Left cardiac atrium (tissue), 4 donors: Measurements from ENCODE around the gene MAPK8IP2. TPM values are rescaled to one million over a fixed set of nuclear protein-coding genes. Genes with fewer than 3 reads are reported as not detected.

Experiments
- ATAC-seq, 2 donors: fragments of 200-7000 bp; cut with Tn5 transposase; one replicate each; pipeline ENCODE4 v1.9.1; 2020; ENCODE audit warnings: mild to moderate bottlenecking in 2 of 2, moderate library complexity in 2 of 2
- DNase-seq: peaks from one replicate; pipeline ENCODE4 v3.0.0-alpha.2; 2020
- intact Hi-C, 2 donors: fragments of 100-400 bp; cut with DNase I; formaldehyde crosslinking; loops; one replicate each; pipeline versions ENCODE4 v1.14.1 to v1.15.1; 2022 to 2023
- total RNA-seq, 2 donors: library from RNA; stranded (reverse); fragmentation: NEBNext Ultra II Directional; extraction: Animal tissue kit (Norgen Biotek cat#: 25700); gene quantifications; one replicate each; pipeline ENCODE4 v1.2.1, GENCODE V29; 2021
- donor health status: DM: no; HTN: yes; CAD: no.
- donor health status: DM: no; HTN: yes; CAD: no; lungs with severe emphysema.
- donor health status: DM: yes; HTN: yes; CAD: no.
- donor health status: Dilated cardiomyopathy.

Gene MAPK8IP2
- total RNA-seq, 2 donors from 2014 or later: 0.42 to 1.1 TPM

DNA sequence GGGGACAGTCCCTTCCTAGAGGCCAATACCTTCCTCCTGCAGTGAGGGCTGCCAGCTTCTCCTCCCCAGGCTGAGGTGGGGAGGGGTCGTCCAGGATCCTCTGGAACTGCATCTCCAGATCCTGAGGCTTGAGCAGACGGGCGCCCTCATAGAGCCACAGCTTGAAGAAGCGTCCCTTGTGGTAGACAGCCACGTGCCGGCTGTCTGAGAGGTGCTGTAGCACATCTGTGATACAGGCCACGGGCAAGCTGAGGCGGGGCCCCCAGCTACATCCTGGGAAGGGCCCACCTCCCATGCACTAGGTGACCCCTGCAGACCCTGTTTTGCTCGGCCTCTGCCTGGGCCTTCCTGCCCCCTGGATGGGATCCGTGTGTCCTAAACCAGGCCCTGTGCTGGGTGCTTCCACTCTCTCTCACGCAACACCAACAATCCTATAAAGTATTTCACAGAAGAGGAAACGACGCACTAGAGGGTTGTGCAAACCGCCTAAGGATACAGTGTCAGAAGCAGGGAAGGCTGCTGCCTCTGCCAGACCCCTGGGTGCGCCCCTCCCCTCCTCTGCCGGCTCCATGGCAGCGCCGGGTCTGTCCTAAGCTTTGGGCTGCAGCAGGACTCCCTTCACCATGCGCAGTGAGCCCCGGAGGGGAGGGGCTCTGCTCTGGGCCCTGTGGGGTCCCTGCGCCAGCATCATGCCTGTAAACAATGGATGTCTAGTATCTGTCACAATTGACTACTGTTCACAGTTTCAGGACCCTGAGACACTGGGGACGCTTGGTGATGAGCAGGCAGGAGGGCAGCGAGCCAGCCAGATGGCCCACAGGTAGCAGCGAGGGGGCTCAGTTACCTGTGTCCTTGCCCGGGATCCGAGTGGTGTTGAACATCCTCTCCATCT is 26.9 kb upstream of the MAPK8IP2 start:
- intact Hi-C loops: no loop called here
- ATAC-seq: no peak
- no peak for DNase-seq

DNA sequence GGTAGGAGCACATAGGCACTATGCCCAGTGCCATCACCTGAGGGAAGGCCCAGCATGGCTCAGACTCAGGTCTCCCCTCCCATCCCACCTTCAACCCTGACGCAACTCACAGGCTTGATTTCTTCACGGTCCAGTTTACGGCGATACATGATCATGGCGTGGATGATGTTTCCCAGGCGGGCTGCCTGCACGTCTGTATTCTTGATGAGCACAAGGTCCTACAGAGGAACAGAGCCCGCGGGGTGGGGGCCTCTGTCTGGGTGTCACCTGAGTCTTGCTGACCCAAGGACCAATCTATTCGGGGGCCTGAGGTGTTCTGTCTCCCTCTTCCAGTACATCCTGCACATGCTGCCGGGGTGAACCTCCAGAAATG is 26.2 kb upstream of the MAPK8IP2 start:
- intact Hi-C loops: no loop called here
- DNase-seq (no peak), ATAC-seq (no peak)

DNA sequence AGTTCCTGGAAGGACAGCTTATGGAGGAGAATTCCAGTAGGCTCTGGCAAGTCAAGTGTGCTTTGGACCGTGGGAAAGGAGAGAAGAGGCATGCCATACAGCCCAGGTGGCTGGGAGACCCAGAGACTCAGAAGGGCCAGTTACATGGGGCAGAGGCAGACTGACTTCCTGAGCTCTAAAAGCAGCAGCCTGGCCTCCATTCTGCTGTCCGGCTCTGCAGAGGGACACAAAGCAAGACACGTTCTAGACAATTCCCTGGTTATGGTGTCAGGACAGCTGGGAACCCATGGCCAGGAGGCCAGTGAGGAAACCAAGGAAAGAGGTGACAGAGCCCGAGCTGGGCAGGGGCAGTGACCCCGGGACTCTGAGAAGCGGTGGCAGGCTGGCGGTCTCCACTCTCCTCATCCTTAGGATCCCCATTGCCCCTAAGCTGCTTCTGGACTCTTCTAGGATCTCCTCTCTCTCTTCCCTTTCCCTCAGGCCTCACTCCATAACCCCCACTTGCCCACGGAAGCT is 25.1 kb upstream of the MAPK8IP2 start:
- no peak for DNase-seq
- intact Hi-C loops: no loop called here
- ATAC-seq: no peak

DNA sequence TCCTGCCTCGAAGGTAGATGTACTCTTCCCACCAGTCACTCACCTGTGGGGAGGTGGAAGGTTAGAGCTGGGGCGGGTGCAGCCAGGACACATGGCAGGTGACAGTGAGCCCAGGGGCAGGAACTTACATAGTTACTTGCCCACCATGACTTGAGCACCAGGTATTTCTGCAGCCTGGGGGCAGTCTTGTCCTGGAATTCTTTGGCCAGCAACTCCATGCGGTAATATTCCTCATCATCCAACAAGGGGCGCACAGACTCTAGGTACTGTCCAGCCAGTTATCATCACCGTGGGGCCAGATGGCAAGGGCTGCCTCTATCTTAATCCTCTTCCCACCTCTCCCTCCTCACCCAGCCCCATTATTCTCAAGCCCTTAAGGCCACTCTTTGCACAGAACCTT is 24.5 kb upstream of the MAPK8IP2 start:
- intact Hi-C loops: no loop called here
- ATAC-seq: no peak
- no peak for DNase-seq

DNA sequence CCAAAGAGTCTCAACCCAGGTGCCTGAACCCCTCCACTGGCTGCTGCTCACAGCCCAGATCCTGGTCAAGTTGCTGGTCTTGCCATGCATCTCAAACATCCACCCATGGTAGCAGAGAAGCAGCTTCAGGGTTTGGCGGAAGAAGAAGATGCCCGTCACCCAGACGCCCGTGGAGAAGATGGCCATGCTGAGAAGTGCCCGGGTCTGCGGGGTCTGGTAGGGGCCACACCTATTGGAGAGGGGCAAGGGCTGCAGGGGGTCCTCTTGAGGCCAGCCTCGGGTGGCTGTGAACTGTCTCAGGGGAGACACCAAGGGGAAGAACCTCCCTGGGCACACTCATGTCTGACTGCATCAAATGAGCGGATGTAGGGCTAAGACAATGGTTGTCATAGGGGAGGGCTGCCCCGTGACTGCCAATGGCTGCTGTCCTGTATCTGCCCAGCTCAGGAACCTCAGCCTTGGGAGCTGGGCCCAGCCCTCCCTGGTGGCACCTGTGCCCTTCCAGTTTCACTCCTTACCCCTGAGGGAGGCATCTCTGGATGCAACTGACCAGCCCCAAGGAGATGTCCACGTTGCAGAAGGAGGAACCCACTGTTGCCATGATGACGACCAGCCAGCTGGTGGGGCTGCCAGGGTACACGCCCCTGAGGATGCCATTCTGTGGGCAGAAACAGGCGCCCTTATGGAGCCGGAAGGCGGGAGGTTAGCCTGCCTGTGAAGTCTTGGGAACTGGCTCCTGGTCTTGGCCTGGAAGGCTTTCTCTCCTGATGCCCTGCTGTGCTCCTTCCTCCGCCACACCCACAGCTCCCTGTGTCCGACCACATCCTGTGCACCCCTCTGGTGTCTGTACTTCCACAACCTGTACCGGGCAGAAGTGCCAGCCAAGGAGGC is 23.5 kb upstream of the MAPK8IP2 start:
- ATAC-seq: no peak
- intact Hi-C loops: no loop called here
- DNase-seq: no peak

DNA sequence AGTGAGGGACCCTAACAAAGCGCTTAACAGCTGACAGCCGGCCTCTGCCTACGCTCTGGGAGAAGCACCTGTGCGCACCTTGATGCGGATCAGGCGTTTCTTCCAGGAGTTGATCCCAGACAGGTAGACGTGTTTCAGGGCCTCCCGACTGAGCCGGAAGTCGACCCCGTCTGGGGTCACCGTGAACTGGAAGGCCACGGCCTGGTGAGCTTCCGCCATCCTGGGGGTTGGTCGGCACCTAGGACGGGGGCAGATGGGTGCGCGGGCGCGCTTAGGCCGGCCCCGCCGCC is 23.0 kb upstream of the MAPK8IP2 start:
- ATAC-seq (no peak), DNase-seq (no peak)
- intact Hi-C loops: no loop called here

DNA sequence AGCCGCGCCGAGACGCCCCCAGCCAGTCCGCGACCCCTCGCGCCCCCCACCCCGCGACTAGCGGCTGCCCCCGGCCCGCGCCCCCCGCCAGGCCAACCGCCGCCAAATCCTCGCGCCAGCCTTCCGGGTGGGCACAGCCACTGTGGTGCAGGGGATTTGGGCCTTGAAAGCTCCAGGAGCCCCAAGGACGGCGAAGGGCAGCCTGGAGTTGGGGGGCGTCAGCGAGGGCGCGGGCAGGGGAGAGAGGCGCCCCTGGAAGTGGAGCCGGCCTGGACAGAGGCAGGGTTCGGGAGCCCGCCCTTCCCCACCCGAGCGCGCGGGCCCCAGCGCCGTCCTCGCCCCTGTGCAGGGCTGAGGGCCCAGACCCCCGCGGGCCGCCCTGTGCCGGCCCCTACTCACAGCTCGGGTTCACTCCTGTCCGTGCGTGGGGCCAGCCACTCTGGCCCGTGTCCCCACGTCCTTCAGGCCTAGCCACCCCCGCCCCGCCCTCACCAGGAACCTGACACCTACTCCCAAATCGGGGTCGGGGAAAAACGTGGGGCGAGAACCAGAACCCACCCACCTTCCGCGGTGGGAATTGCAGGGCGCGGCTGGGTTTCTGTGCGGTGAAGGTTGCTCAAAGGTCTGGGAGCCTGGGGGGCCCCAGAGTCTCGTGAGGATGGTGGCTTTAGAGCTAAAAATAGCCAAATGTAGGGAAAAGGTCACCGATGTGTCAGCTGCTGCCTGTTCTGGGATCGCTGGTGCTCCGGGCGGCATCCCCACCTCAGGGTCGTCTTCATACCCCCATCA is 22.4 kb upstream of the MAPK8IP2 start, which contains the start of gene CPT1B:
Gene CPT1B, minus strand, starts transcription at position 441 of the 789 bp plus-strand sequence. CDS start 512 bp downstream, outside the sequence.
- intact Hi-C loops: no loop called here
- DNase-seq (peak; percentile 64), ATAC-seq (peak in 1 of 2 donors; percentile 6)

DNA sequence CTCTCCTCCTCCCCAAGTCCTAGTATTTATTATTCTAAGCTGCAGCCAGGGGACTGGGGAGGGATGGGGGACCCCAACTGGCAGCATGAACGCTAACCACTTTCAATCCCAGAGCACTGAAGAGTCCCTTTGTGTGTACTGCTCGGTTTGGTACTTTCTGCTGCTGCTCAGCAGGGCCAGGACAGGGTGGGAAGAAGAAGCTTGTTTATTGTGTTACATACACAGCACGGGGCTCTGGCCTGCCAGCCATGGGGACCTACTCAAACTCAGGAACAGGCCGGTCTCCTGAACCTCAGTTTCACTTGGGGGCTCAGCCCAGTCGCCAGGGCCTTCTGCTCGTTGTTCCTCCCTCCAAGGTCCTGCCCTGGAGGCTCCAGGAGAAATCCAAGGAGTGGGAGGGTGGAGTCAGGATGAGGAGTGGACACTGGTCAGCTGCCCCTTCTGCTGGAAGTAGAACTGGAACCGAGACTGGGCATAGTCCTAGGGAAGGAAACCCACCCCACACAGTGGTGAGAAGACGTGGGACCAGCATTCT is 21.8 kb upstream of the MAPK8IP2 start:
- intact Hi-C loops: no loop called here
- no peak for ATAC-seq
- DNase-seq: no peak

DNA sequence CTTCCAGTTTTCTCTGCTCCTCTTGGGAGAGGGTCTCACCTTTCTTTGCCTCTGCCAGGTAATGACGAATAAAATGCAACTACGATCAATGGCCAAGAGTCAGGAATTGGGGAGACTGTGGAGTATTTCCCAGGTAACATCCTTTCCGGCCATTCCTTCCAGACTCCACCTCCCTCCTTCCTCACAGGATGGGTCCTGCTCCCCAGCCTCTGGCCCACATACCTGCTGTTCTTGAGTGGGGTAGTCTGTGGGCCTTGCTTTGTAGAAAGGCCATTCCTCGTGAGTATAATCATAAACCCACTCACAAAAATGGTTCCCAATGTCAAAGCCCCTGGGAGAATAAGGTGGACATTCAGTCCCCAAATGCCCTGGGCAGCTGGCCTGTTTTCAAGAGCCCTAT is 20.8 kb upstream of the MAPK8IP2 start:
- intact Hi-C loops: loop anchor here in 1 of 2 donors (5.0 kb wide), 1 partner anchor 43 kb away; no protein-coding TSS in a partner anchor
- ATAC-seq (no peak), DNase-seq (no peak)

DNA sequence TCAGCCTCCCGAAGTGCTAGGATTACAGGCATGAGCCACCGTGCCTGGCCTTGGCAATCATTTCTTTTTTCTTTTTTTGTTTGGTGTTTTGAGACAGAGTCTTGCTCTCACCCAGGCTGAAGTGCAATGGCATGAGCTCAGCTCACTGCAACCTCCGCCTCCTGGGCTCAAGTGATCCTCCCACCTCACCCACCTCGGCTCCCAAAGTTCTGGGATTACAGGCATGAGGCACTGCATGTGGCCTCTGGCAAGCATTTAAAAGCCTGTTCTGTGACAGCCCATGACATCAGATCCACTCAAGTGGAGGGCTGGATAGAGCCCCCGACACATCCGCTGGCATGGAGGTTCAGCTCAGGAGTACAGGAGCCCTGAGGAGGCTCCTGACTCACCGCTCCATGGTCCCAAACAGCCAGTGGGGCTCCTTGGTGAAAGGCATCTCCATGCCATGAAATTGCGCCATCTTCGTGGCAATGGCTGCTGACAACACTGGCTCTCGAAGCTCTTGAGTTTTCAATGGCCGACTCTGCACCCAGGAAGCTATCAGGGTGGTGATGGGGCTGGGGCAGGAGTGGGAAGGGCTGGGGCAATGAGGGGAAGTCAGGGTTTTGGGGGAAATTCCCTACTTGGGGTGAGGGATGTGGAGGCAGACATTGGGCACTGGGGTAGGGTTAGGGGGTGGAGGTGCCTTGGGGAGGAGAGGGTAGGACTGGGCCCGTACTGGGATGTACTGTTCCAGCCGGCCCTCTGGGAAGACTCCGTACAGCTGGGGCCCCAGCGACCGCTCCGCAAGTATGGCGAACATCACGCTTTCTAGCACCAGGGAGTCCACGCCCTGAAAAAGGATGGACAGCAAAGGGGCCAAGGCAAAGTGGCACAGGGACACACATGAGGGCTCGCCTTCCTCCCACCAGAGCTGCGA is 19.3 kb upstream of the MAPK8IP2 start:
- ATAC-seq (no peak), DNase-seq (no peak)
- intact Hi-C loops: loop anchor here in 1 of 2 donors (5.0 kb wide), 1 partner anchor 41 kb away; no protein-coding TSS in a partner anchor

DNA sequence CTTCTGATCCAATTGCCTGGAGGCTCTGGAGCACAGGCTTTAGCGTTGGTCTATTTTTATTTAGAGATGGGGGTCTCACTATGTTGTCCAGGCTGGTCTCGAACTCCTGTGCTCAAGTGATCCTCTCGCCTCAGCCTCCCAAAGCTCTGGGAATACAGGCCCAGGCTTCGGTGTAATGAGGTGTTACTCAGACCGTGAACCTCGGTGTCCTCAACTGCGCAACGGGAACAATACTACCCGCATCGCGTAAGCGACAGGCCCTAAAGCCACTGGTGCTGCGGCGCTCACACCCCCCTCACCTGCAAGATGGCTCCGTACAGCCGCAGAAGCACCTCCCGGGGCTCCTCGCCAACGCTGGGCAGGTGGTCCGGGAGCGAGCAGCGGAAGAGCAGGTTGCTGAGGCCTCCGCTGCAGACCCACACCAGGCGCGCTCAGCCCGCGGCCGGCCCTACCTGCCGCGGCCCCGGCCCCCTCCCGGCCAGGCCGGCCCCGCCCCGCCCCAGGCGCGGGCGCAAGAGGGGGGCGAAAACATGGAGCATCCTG is 18.6 kb upstream of the MAPK8IP2 start:
- intact Hi-C loops: loop anchor here in 1 of 2 donors (5.0 kb wide), 1 partner anchor 40 kb away; no protein-coding TSS in a partner anchor
- peak in 1 of 2 donors; percentile 1 for ATAC-seq
- DNase-seq: no peak

DNA sequence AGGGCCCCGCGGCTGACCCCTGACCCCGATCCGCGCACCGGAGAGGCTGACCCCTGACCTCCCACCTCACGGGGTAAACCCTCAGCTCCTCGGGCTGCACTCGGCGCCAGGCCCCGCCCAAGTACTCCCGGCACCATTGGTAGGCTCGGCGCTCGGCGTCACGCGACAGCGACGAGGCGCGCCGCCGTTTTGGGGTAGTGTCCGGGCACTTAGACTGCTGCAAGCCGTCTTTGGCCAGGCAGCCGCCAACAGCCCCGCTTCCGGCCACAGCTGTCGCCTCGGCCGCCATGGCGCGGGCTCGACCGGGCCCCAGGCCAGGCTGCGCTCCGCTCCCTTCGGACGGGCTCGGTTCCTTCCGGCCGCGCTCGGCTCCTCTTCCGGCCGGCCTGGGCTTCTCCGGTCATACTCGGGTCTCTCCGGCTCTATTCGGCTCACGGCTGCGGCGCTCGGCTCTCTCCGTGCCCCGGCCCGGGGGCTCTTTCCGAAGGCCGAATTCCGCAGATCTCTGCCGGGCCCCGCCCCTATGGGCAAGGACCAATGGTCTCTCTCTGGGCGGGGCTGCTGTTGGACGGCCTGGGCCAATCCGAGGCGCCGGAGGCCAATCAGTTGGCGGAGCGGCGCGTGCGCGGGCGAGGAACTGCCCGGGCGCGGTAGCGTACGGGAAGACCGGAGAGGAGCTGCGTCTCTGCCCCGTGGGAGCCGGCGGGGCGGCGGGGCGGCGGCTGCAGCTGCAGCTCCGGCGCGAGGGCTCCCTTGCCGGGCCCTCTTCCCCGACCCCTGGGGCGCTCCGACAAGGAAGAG is 17.9 kb upstream of the MAPK8IP2 start, which contains the start of gene CHKB:
Gene CHKB, minus strand, starts transcription at position 357 of the 801 bp plus-strand sequence. Its CDS starts 68 bp downstream, at position 289.
- intact Hi-C loops: loop anchor here in 1 of 2 donors (5.0 kb wide), 1 partner anchor 40 kb away; no protein-coding TSS in a partner anchor
- peak; percentile 95 to 98 for ATAC-seq
- DNase-seq: peak; percentile 99

DNA sequence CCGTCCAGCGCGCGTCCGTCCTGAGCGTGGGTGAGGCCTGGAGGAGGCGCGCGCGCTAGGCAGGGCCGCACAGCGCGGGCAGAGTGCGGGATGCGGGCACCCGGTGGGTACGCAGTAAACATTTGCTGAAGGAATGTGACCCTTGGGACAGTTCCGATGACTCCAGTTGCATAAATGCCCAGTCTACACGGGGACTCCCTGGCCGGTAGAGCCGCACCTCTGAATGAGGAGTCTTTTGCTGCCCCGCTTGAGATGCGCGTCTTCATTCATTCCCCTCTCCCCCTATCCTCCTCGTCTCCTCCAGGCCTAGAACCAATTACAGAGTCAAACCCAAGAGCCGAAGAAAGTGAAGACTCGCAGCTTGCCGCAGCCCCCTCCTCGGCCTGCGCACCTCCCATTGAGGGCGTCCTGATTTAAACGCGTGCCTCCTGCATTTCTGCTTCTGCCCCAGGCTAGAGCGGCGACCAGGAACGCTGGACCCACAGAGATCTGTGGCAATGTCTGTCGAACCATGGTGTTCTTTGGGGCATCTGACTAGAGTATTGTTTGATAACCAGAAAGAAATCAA is 17.2 kb upstream of the MAPK8IP2 start:
- ATAC-seq (peak; percentile 21 to 50), DNase-seq (no peak)
- intact Hi-C loops: loop anchor here in 1 of 2 donors (5.0 kb wide), 1 partner anchor 39 kb away; no protein-coding TSS in a partner anchor

DNA sequence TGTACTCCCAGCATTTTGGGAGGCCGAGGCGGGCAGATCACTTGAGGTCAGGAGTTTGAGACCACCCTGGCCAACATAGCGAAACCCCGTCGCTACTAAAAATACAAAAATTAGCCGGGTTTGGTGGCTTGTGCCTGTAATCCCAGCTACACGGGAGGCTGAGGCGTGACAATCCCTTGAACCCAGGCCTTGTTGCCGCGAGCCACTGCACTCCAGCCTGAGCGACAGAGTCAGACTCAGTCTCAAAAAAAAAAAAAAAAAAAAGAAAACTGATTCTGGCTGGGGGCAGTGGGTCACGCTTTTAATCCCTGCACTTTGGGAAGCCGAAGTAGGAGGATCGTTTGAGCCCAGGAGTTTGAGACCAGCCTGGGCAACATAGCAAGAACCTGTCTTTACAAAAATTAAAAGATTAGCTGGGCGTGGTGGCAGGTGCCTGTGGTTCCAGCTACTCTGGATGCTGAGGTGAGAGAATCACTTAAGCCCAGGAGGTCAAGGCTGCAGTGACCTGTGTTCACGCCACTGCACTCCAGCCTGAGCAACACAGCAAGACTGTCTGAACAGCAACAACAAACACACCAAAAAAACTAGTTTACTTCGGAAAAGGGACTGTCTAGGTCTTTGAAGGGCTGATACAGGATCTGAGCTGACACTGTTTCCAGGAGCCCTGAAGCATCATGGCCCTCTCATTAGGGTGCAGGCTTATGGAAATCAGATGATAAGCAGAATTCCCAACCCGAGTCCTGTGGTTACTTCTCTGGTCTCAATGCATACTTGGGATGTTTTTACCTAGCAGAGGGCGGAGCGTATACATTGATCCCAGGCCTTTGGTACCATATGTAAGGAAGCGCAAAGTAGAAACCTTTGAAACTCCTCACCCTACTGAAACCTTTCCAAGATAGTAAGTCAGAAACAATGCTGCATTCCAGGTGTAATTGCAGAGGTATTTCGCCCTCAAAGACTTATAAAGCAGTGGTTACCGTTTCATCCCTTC is 16.2 kb upstream of the MAPK8IP2 start:
- no peak for DNase-seq

DNA sequence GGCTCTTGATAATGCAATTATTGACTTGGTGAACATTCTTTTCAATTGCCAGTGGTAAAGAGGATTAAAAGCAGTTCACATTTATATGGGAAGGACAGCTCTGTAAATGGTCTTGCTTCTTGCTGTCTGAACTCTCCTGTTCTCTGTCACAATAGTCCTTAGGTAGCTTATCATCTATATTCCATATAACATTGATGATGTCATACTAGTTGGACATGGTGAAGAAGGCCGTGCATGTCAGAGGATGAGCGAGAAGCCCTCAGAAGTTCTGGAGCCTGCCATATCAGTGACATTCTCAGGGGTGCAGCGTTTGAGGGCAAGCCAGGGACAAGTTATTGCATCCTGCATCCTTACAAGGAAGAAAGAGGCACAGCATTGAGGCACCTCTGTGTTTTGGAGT is 15.4 kb upstream of the MAPK8IP2 start:
- ATAC-seq (no peak), DNase-seq (no peak)
- intact Hi-C loops: no loop called here

More for the DNA sequence above, 16.2 kb upstream of the MAPK8IP2 start:
- intact Hi-C loops: loop anchor here in 1 of 2 donors (5.0 kb wide), 1 partner anchor 38 kb away; no protein-coding TSS in a partner anchor
- no peak for ATAC-seq
